HepG2 (cell line): ENCODE results near the gene TBL2. TPM values are rescaled to one million over a fixed set of nuclear protein-coding genes. Genes with fewer than 3 reads are reported as not detected.

Experiments
- CAMTA2 ChIP-seq: sonication (generic); formaldehyde crosslinking; IDR thresholded peaks from 2 replicates; pipeline ENCODE4 v1.4.0; 2020; ENCODE audit warnings: mild to moderate bottlenecking, missing genetic modification reagents, borderline replicate concordance
- DZIP1 ChIP-seq: sonication (generic); formaldehyde crosslinking; IDR thresholded peaks from 2 replicates; pipeline ENCODE4 v1.5.0; 2020; ENCODE audit warnings: mild to moderate bottlenecking, missing genetic modification reagents
- ETS1 ChIP-seq: sonication (generic); formaldehyde crosslinking; IDR thresholded peaks from 2 replicates; pipeline ENCODE4 v1.4.0; 2020; ENCODE audit warnings: missing genetic modification reagents
- MXI1 ChIP-seq: IDR thresholded peaks from 3 replicates; pipeline ENCODE4 v1.6.1; 2012; ENCODE audit warnings: low read depth, low read length, inconsistent platforms, borderline replicate concordance
- NFAT5 ChIP-seq: sonication (generic); formaldehyde crosslinking; IDR thresholded peaks from 2 replicates; pipeline ENCODE4 v1.4.0; 2020; ENCODE audit warnings: missing genetic modification reagents
- ZFX ChIP-seq: sonication (generic); formaldehyde crosslinking; IDR thresholded peaks from 2 replicates; pipeline ENCODE4 v1.4.0; 2020; ENCODE audit warnings: mild to moderate bottlenecking, low read depth, missing genetic modification reagents, moderate library complexity
- ZNF407 ChIP-seq: sonication (generic); formaldehyde crosslinking; IDR thresholded peaks from one replicate; pipeline ENCODE4 v1.5.1; 2020; ENCODE audit warnings: mild to moderate bottlenecking, missing genetic modification reagents; ENCODE audit errors: not compliant biosample characterization
- ZNF563 ChIP-seq: sonication (generic); formaldehyde crosslinking; IDR thresholded peaks from 2 replicates; pipeline ENCODE4 v1.8.0; 2022; ENCODE audit warnings: mild to moderate bottlenecking, moderate library complexity, missing genetic modification reagents
- polyA plus RNA-seq, 8 experiments: library from polyadenylated mRNA; depleted of rRNA in 3 of 8; stranded (reverse) in 7 of 8; unstranded in 1 of 8; fragments of >200 nt; fragmentation: Illumina TruSeq in 4 of 8; extraction: Trizol in 4 of 8; gene quantifications; 2 replicates each; pipeline versions ENCODE4 v1.2.1 to v1.2.3, GENCODE V29; 2011 to 2016; ENCODE audit warnings: low read depth in 4 of 8, missing spikeins in 1 of 8, mixed read lengths in 1 of 8; ENCODE audit not compliant: insufficient read depth in 1 of 8
- total RNA-seq, 5 experiments: library from RNA; depleted of rRNA; stranded (reverse); fragments of >200 nt; fragmentation: Illumina TruSeq; extraction: Trizol; gene quantifications; 2 replicates each; pipeline ENCODE4 v1.2.3, GENCODE V29; 2016; ENCODE audit warnings: low read depth in 1 of 5

The TBL2 gene
- total and polyA plus RNA-seq, 2 of the 13 experiments (the other 11 are each of a cell fraction or from before 2014, with no cell fraction given): 43.4 to 47.2 TPM

GRCh38 chr7:73521636-73522104 lies 56.7 kb downstream of the TBL2 start (continued):
- no peak; the same call in 1 of the 2 replicates for TF ChIP-seq NFAT5 (CRISPR knock-in tag)
- TF ChIP-seq ZFX (CRISPR knock-in tag): peak; percentile 94
- TF ChIP-seq ZNF563 (CRISPR knock-in tag): 0 out of 2 replicates have a peak, but pooled peaks have one; percentile 35
- TF ChIP-seq ETS1 (CRISPR knock-in tag): 0 out of 2 replicates have a peak, but pooled peaks have one; percentile 63
- TF ChIP-seq ZNF407 (CRISPR knock-in tag): no peak
- no peak for TF ChIP-seq CAMTA2 (CRISPR knock-in tag)
- TF ChIP-seq DZIP1 (CRISPR knock-in tag): 0 out of 2 replicates have a peak, but pooled peaks have one; percentile 18
- TF ChIP-seq MXI1: no peak
